HEK293T (cell line): Measurements from ENCODE around the gene MLF1.

Source experiments
- L3MBTL2 ChIP-seq: fragments of 450-650 bp; conservative IDR thresholded peaks from 2 replicates; pipeline ENCODE4 v1.6.1; 2016; ENCODE audit warnings: mild to moderate bottlenecking
- PKNOX1 ChIP-seq: fragments of 450-650 bp; IDR thresholded peaks from 2 replicates; pipeline ENCODE4 v1.6.1; 2016
- ZNF384 ChIP-seq: fragments of 450-650 bp; IDR thresholded peaks from 2 replicates; pipeline ENCODE4 v1.6.1; 2016

GRCh38 chr3:158562674-158563073, 8.3 kb upstream of the MLF1 start:
- TF ChIP-seq PKNOX1 = no peak
- no peak for TF ChIP-seq ZNF384
- TF ChIP-seq L3MBTL2 = no peak
